ENCODE measurements around the gene VWF.

Gene VWF

GRCh38 chr12:6096527-6096926, 27.9 kb downstream of the VWF start:
- TF ChIP-seq YY1 (IDR thresholded peaks at IDR 0.05; ENCODE audit: insufficient read depth, insufficient read length) (no peak), ZNF274 (IDR thresholded peaks at IDR 0.05; ENCODE audit: low read depth, low read length) (no peak), SUZ12 (IDR thresholded peaks at IDR 0.05; ENCODE audit: extremely low read depth, insufficient read depth, insufficient read length) (no peak)
- DNase-seq (ENCODE audit: low read depth, low spot score) = no peak
- Histone ChIP-seq H3K4me3 (ENCODE audit: insufficient read length, low read depth) (no peak overlapping the region), H3K27me3 (ENCODE audit: insufficient read depth, insufficient read length) (no peaks in the 10 kb centered on the region), H3K9ac (ENCODE audit: insufficient read length, low read depth) (no peak overlapping the region), H3K9me3 (ENCODE audit: insufficient read depth, low read length) (no peaks in the 10 kb centered on the region), H3K36me3 (ENCODE audit: insufficient read depth, insufficient read length, low read length) (no peaks in the 10 kb centered on the region), H3K4me1 (ENCODE audit: insufficient read depth, insufficient read length) (peaks cover 20% of the 10 kb centered on the region)

GRCh38 chr12:6095269-6095668, 29.2 kb downstream of the VWF start:
- Histone ChIP-seq H3K27me3 (ENCODE audit: insufficient read depth, insufficient read length) (no peaks in the 10 kb centered on the region), H3K9me3 (ENCODE audit: insufficient read depth, low read length) (no peaks in the 10 kb centered on the region), H3K4me3 (ENCODE audit: insufficient read length, low read depth) (no peak overlapping the region), H3K9ac (ENCODE audit: insufficient read length, low read depth) (no peak overlapping the region), H3K36me3 (ENCODE audit: insufficient read depth, insufficient read length, low read length) (no peaks in the 10 kb centered on the region), H3K4me1 (ENCODE audit: insufficient read depth, insufficient read length) (peaks cover 20% of the 10 kb centered on the region)
- no peak for DNase-seq (ENCODE audit: low read depth, low spot score)
- TF ChIP-seq ZNF274 (IDR thresholded peaks at IDR 0.05; ENCODE audit: low read depth, low read length) (no peak), SUZ12 (IDR thresholded peaks at IDR 0.05; ENCODE audit: extremely low read depth, insufficient read depth, insufficient read length) (no peak), YY1 (IDR thresholded peaks at IDR 0.05; ENCODE audit: insufficient read depth, insufficient read length) (no peak)

GRCh38 chr12:6093764-6094163, 30.7 kb downstream of the VWF start:
- Histone ChIP-seq H3K36me3 (ENCODE audit: insufficient read depth, insufficient read length, low read length) (no peaks in the 10 kb centered on the region), H3K4me3 (ENCODE audit: insufficient read length, low read depth) (no peak overlapping the region), H3K4me1 (ENCODE audit: insufficient read depth, insufficient read length) (peaks cover 20% of the 10 kb centered on the region)

GRCh38 chr12:6092784-6093722, 31.4 kb downstream of the VWF start:
- peaks cover 20% of the 10 kb centered on the region for H3K4me1 ChIP-seq (ENCODE audit: insufficient read depth, insufficient read length)
- no peaks in the 10 kb centered on the region for H3K9me3 ChIP-seq (ENCODE audit: insufficient read depth, low read length)
- no peak for TF ChIP-seq SUZ12 (IDR thresholded peaks at IDR 0.05; ENCODE audit: extremely low read depth, insufficient read depth, insufficient read length)
- no peak for TF ChIP-seq YY1 (IDR thresholded peaks at IDR 0.05; ENCODE audit: insufficient read depth, insufficient read length)
- TF ChIP-seq ZNF274 (IDR thresholded peaks at IDR 0.05; ENCODE audit: low read depth, low read length) = no peak
- no peak overlapping the region for H3K4me3 ChIP-seq (ENCODE audit: insufficient read length, low read depth)
- H3K27me3 ChIP-seq (ENCODE audit: insufficient read depth, insufficient read length) = no peaks in the 10 kb centered on the region
- DNase-seq (ENCODE audit: low read depth, low spot score) = no peak
- H3K36me3 ChIP-seq (ENCODE audit: insufficient read depth, insufficient read length, low read length) = no peaks in the 10 kb centered on the region
- H3K9ac ChIP-seq (ENCODE audit: insufficient read length, low read depth) = peak overlapping the region; percentile 12

More at GRCh38 chr12:6093764-6094163, 30.7 kb downstream of the VWF start:
- TF ChIP-seq ZNF274 (IDR thresholded peaks at IDR 0.05; ENCODE audit: low read depth, low read length) (no peak), YY1 (IDR thresholded peaks at IDR 0.05; ENCODE audit: insufficient read depth, insufficient read length) (no peak), SUZ12 (IDR thresholded peaks at IDR 0.05; ENCODE audit: extremely low read depth, insufficient read depth, insufficient read length) (no peak)
- H3K27me3 ChIP-seq (ENCODE audit: insufficient read depth, insufficient read length) = no peaks in the 10 kb centered on the region
- H3K9me3 ChIP-seq (ENCODE audit: insufficient read depth, low read length) = no peaks in the 10 kb centered on the region
- H3K9ac ChIP-seq (ENCODE audit: insufficient read length, low read depth) = peak overlapping the region; percentile 12
- no peak for DNase-seq (ENCODE audit: low read depth, low spot score)

GRCh38 chr12:6091786-6092566, 32.5 kb downstream of the VWF start:
- DNase-seq (ENCODE audit: low read depth, low spot score) = no peak
- no peak overlapping the region for H3K9ac ChIP-seq (ENCODE audit: insufficient read length, low read depth)
- H3K4me1 ChIP-seq (ENCODE audit: insufficient read depth, insufficient read length) = peaks cover 25% of the 10 kb centered on the region
- no peak overlapping the region for H3K4me3 ChIP-seq (ENCODE audit: insufficient read length, low read depth)
- no peaks in the 10 kb centered on the region for H3K9me3 ChIP-seq (ENCODE audit: insufficient read depth, low read length)
- no peaks in the 10 kb centered on the region for H3K36me3 ChIP-seq (ENCODE audit: insufficient read depth, insufficient read length, low read length)
- H3K27me3 ChIP-seq (ENCODE audit: insufficient read depth, insufficient read length) = no peaks in the 10 kb centered on the region
- TF ChIP-seq SUZ12 (IDR thresholded peaks at IDR 0.05; ENCODE audit: extremely low read depth, insufficient read depth, insufficient read length) = no peak
- TF ChIP-seq ZNF274 (IDR thresholded peaks at IDR 0.05; ENCODE audit: low read depth, low read length) = no peak
- TF ChIP-seq YY1 (IDR thresholded peaks at IDR 0.05; ENCODE audit: insufficient read depth, insufficient read length) = no peak

- Histone ChIP-seq H3K9ac (ENCODE audit: insufficient read length, low read depth) (no peak overlapping the region), H3K36me3 (ENCODE audit: insufficient read depth, insufficient read length, low read length) (no peaks in the 10 kb centered on the region), H3K4me3 (ENCODE audit: insufficient read length, low read depth) (no peak overlapping the region), H3K27me3 (ENCODE audit: insufficient read depth, insufficient read length) (no peaks in the 10 kb centered on the region), H3K4me1 (ENCODE audit: insufficient read depth, insufficient read length) (peaks cover 26% of the 10 kb centered on the region), H3K9me3 (ENCODE audit: insufficient read depth, low read length) (no peaks in the 10 kb centered on the region)
- DNase-seq (ENCODE audit: low read depth, low spot score) = no peak
- no peak for TF ChIP-seq SUZ12 (IDR thresholded peaks at IDR 0.05; ENCODE audit: extremely low read depth, insufficient read depth, insufficient read length)
- TF ChIP-seq ZNF274 (IDR thresholded peaks at IDR 0.05; ENCODE audit: low read depth, low read length) = no peak
- TF ChIP-seq YY1 (IDR thresholded peaks at IDR 0.05; ENCODE audit: insufficient read depth, insufficient read length) = no peak
Observed at GRCh38 chr12:6090803-6091202, 33.7 kb downstream of the VWF start.
